K562 (cell line): Measurements from ENCODE around the gene MLXIPL. TPM values are rescaled to one million over a fixed set of nuclear protein-coding genes. Genes with fewer than 3 reads are reported as not detected.
A peak's percentile ranks its signal among the peaks of the same experiment; 100 is the strongest.

ENCODE experiments used
- BDP1 ChIP-seq: IDR thresholded peaks from 3 replicates; pipeline ENCODE4 v1.6.1; 2011; ENCODE audit not compliant: insufficient read length, insufficient read depth
- BRF1 ChIP-seq: IDR thresholded peaks from 3 replicates; pipeline ENCODE4 v1.6.1; 2011; ENCODE audit warnings: borderline replicate concordance, mild to moderate bottlenecking; ENCODE audit not compliant: insufficient read length; ENCODE audit errors: extremely low read depth
- ETS2 ChIP-seq: IDR thresholded peaks from 2 replicates; pipeline ENCODE4 v1.6.1; 2016; ENCODE audit warnings: borderline replicate concordance, missing genetic modification characterization, mild to moderate bottlenecking, moderate library complexity, missing compliant biosample characterization; ENCODE audit not compliant: poor library complexity, severe bottlenecking
- HOMEZ ChIP-seq: fragments of 250-450 bp; sonication (Bioruptor Pico); IDR thresholded peaks from 2 replicates; pipeline ENCODE4 v1.4.0; 2020; ENCODE audit warnings: mild to moderate bottlenecking, moderate library complexity
- IRF2 ChIP-seq: sonication (generic); formaldehyde crosslinking; IDR thresholded peaks from 2 replicates; pipeline ENCODE4 v1.8.1; 2022; ENCODE audit warnings: mild to moderate bottlenecking, missing genetic modification reagents
- LCOR ChIP-seq: sonication (generic); formaldehyde crosslinking; IDR thresholded peaks from 2 replicates; pipeline ENCODE4 v1.8.0; 2022; ENCODE audit warnings: mild to moderate bottlenecking, missing genetic modification reagents
- MED1 ChIP-seq: sonication (generic); formaldehyde crosslinking; IDR thresholded peaks from 2 replicates; pipeline ENCODE4 v1.8.1; 2023; ENCODE audit warnings: missing genetic modification reagents, borderline replicate concordance
- NFE2 ChIP-seq: IDR thresholded peaks from 2 replicates; pipeline ENCODE4 v1.6.1; 2014; ENCODE audit warnings: antibody characterized with exemption, low read depth
- PTRF ChIP-seq: fragments of 450-650 bp; IDR thresholded peaks from 2 replicates; pipeline ENCODE4 v1.6.1; 2016; ENCODE audit warnings: mild to moderate bottlenecking, missing genetic modification characterization, missing compliant biosample characterization
- RBM17 ChIP-seq: fragments of 200-400 bp; formaldehyde crosslinking; IDR thresholded peaks from 2 replicates; pipeline ENCODE4 v1.6.1; 2017; ENCODE audit warnings: low read depth, mild to moderate bottlenecking, low read length, borderline replicate concordance
- SIRT6 ChIP-seq: IDR thresholded peaks from one replicate; pipeline ENCODE4 v1.6.1; 2012; ENCODE audit warnings: low read depth, mild to moderate bottlenecking, control low read depth, inconsistent platforms, low read length, moderate library complexity
- ZNF280A ChIP-seq: fragments of 450-650 bp; IDR thresholded peaks from 2 replicates; pipeline ENCODE4 v1.6.1; 2018; ENCODE audit warnings: mild to moderate bottlenecking, low read depth; ENCODE audit not compliant: partially characterized antibody
- ZNF395 ChIP-seq: fragments of 200-800 bp; sonication (Bioruptor generic); IDR thresholded peaks from 2 replicates; pipeline ENCODE4 v1.6.1; 2017; ENCODE audit warnings: missing genetic modification characterization, missing compliant biosample characterization
- ZNF431 ChIP-seq: sonication (generic); formaldehyde crosslinking; IDR thresholded peaks from 2 replicates; pipeline ENCODE4 v1.8.0; 2022; ENCODE audit warnings: mild to moderate bottlenecking, missing genetic modification reagents
- ZNF75A ChIP-seq: fragments of 450-650 bp; formaldehyde crosslinking; IDR thresholded peaks from 2 replicates; pipeline ENCODE4 v1.4.0; 2020; ENCODE audit warnings: mild to moderate bottlenecking
- ZNF77 ChIP-seq: fragments of 250-450 bp; sonication (Bioruptor Pico); IDR thresholded peaks from 2 replicates; pipeline ENCODE4 v1.5.0; 2020
- polyA plus RNA-seq, 8 experiments: library from polyadenylated mRNA; depleted of rRNA in 4 of 8; stranded (reverse) in 5 of 8; unstranded in 3 of 8; fragments of >200 nt; fragmentation: Nextera tagmentation in 2 of 8; fragmentation: Illumina TruSeq in 1 of 8; extraction: Ambion mirVana in 2 of 8; extraction: Trizol in 1 of 8; gene quantifications; 2 replicates each; pipeline versions ENCODE4 v1.2.1 to v1.2.3, GENCODE V29; 2011 to 2014; ENCODE audit warnings: inconsistent platforms in 1 of 8, missing spikeins in 1 of 8
- total RNA-seq, 7 experiments: library from RNA; depleted of rRNA in 6 of 7; stranded (reverse); fragments of >200 nt in 6 of 7; fragmentation: Illumina TruSeq in 2 of 7; extraction: Trizol in 2 of 7; gene quantifications; 2 replicates each; pipeline versions ENCODE4 v1.2.1 to v1.2.3, GENCODE V29; 2011 to 2021; ENCODE audit warnings: low replicate concordance in 1 of 7
- TF ChIP-seq, protein P1 (sequence below): IDR thresholded peaks from 2 replicates; pipeline ENCODE4 v1.6.1; 2014; ENCODE audit warnings: antibody characterized with exemption
- TF ChIP-seq, protein P2 (sequence below): sonication (generic); formaldehyde crosslinking; IDR thresholded peaks from 2 replicates; pipeline ENCODE4 v1.8.1; 2023; ENCODE audit warnings: mild to moderate bottlenecking, missing genetic modification reagents, moderate library complexity

The MLXIPL gene
- total and polyA plus RNA-seq, 9 of the 15 experiments (the other 6 are each of a cell fraction or from before 2014, with no cell fraction given) = 0.11 to 18.4 (median 1.4) TPM

GRCh38 chr7:73622909-73623797, 1.2 kb downstream of the MLXIPL start (continued):
- TF ChIP-seq ZNF395 (no peak), ZNF280A (no peak), IRF2 (CRISPR knock-in tag) (no peak), HOMEZ (CRISPR knock-in tag) (no peak), SIRT6 (no peak), PTRF (tag) (no peak), ETS2 (no peak), NFE2 (no peak), MED1 (CRISPR knock-in tag) (no peak), ZNF77 (CRISPR knock-in tag) (no peak), BDP1 (no peak), BRF1 (no peak), RBM17 (no peak), ZNF431 (CRISPR knock-in tag) (0 out of 2 replicates have a peak, but pooled peaks have one; percentile 54), LCOR (CRISPR knock-in tag) (peak; percentile 80; the same call in 1 of the 2 replicates), ZNF75A (CRISPR knock-in tag) (no peak)
- TF ChIP-seq, protein P1, sequence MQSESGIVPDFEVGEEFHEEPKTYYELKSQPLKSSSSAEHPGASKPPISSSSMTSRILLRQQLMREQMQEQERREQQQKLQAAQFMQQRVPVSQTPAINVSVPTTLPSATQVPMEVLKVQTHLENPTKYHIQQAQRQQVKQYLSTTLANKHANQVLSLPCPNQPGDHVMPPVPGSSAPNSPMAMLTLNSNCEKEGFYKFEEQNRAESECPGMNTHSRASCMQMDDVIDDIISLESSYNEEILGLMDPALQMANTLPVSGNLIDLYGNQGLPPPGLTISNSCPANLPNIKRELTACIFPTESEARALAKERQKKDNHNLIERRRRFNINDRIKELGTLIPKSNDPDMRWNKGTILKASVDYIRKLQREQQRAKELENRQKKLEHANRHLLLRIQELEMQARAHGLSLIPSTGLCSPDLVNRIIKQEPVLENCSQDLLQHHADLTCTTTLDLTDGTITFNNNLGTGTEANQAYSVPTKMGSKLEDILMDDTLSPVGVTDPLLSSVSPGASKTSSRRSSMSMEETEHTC = peak; percentile 71
- TF ChIP-seq, protein P2, sequence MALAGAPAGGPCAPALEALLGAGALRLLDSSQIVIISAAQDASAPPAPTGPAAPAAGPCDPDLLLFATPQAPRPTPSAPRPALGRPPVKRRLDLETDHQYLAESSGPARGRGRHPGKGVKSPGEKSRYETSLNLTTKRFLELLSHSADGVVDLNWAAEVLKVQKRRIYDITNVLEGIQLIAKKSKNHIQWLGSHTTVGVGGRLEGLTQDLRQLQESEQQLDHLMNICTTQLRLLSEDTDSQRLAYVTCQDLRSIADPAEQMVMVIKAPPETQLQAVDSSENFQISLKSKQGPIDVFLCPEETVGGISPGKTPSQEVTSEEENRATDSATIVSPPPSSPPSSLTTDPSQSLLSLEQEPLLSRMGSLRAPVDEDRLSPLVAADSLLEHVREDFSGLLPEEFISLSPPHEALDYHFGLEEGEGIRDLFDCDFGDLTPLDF (CRISPR knock-in tag) = no peak
